CD4-positive, CD25-positive, alpha-beta regulatory T cell (primary cell): ENCODE results near the gene SLC38A11. TPM values are rescaled to one million over a fixed set of nuclear protein-coding genes. Genes with fewer than 3 reads are reported as not detected.

Experiments used
- ATAC-seq, 2 donors: fragments of 150-1000 bp; cut with Tn5 transposase; one replicate each; pipeline ENCODE4 v1.10.0; 2021; ENCODE audit warnings: low read depth in 2 of 2, moderate number of reproducible peaks in 2 of 2, moderate library complexity in 1 of 2
- DNase-seq, 3 donors: peaks; one replicate each; pipeline versions ENCODE4 v3.0.0 to v3.0.0-alpha.2; 2012 to 2022; ENCODE audit warnings: mixed read lengths in 1 of 3
- H3K27ac ChIP-seq: one replicate; pipeline ENCODE4 v1.7.0; 2013; ENCODE audit warnings: mild to moderate bottlenecking, low read length; ENCODE audit not compliant: insufficient read depth, poor library complexity, severe bottlenecking
- H3K27me3 ChIP-seq: one replicate; pipeline ENCODE4 v1.7.0; 2013; ENCODE audit warnings: low read length; ENCODE audit not compliant: control insufficient read depth, insufficient read depth
- H3K36me3 ChIP-seq: one replicate; pipeline ENCODE4 v1.7.0; 2013; ENCODE audit warnings: mild to moderate bottlenecking, low read length, moderate library complexity; ENCODE audit not compliant: control insufficient read depth, insufficient read depth
- H3K4me1 ChIP-seq: 2 replicates; pipeline ENCODE4 v1.7.0; 2013; ENCODE audit warnings: mild to moderate bottlenecking, low read length; ENCODE audit not compliant: insufficient read depth, control insufficient read depth, poor library complexity, severe bottlenecking
- H3K4me3 ChIP-seq: one replicate; pipeline ENCODE4 v1.7.0; 2013; ENCODE audit warnings: low read depth, mild to moderate bottlenecking, low read length, moderate library complexity
- H3K9me3 ChIP-seq, 2 experiments: 1 replicate in 1 of 2; 2 replicates in 1 of 2; pipeline ENCODE4 v1.7.0; 2013; ENCODE audit warnings: low read length in 2 of 2, mild to moderate bottlenecking in 1 of 2, moderate library complexity in 1 of 2; ENCODE audit not compliant: control insufficient read depth in 2 of 2
- H3K27ac Mint-ChIP-seq, 3 donors: one replicate each; pipeline ENCODE4 v1.8.0; 2020 to 2022; ENCODE audit warnings: mild to moderate bottlenecking in 3 of 3, mixed read lengths in 3 of 3, moderate library complexity in 2 of 3
- H3K27me3 Mint-ChIP-seq: one replicate; pipeline ENCODE4 v1.8.0; 2022; ENCODE audit warnings: mild to moderate bottlenecking, mixed read lengths
- H3K36me3 Mint-ChIP-seq: one replicate; pipeline ENCODE4 v1.8.0; 2020; ENCODE audit warnings: mixed read lengths
- H3K4me1 Mint-ChIP-seq, 4 donors: one replicate each; pipeline ENCODE4 v1.8.0; 2020 to 2022; ENCODE audit warnings: mixed read lengths in 4 of 4, mild to moderate bottlenecking in 1 of 4
- H3K4me3 Mint-ChIP-seq, 4 donors: one replicate each; pipeline ENCODE4 v1.8.0; 2020 to 2022; ENCODE audit warnings: mild to moderate bottlenecking in 4 of 4, mixed read lengths in 4 of 4, moderate library complexity in 3 of 4
- H3K9me3 Mint-ChIP-seq, 7 donors: one replicate each; pipeline ENCODE4 v1.8.0; 2020 to 2022; ENCODE audit warnings: mixed read lengths in 7 of 7, mild to moderate bottlenecking in 3 of 7, moderate library complexity in 2 of 7
- polyA plus RNA-seq, 4 donors: library from polyadenylated mRNA; unstranded; fragments of 300-500 nt; fragmentation: Illumina TruSeq; gene quantifications; one replicate each; pipeline ENCODE4 v1.2.3, GENCODE V29; 2021
- total RNA-seq: library from RNA; stranded (reverse); gene quantifications from one replicate; pipeline ENCODE4 v1.2.3, GENCODE V29; 2022

Gene SLC38A11
- total and polyA plus RNA-seq, 5 donors from 2014 or later: not detected

DNA sequence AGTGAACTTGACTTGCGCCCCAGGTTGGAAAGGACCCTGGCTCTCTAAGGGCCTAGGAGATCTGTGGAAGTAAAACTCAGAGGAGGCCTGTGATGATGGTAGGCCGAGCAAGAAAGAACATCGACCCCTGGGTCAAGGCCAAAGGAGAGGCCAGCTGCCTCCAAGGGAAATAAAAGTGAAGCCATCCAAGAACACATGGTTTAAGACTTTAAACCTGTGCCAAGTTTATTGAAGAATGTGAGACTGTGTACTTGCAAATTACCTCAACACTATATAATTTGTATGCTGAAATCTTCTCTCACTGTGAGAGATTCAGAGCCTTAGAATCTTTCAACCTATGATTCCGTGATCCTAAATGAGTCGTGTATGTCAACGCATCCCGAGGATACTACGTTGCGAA lies 73.0 kb downstream of the SLC38A11 start:
- no peak for ATAC-seq
- Mint-ChIP-seq H3K36me3 (no peaks in the 10 kb centered on the region), H3K4me1 (no peaks in the 10 kb centered on the region), H3K27ac (no peak overlapping the region), H3K27me3 (no peaks in the 10 kb centered on the region), H3K9me3 (peaks cover 0 to 2% (median 0%) of the 10 kb centered on the region in 7 donors), H3K4me3 (no peak overlapping the region)
- no peaks in the 10 kb centered on the region for H3K9me3 ChIP-seq
- H3K27ac ChIP-seq: no peak overlapping the region
- H3K4me1 ChIP-seq: no peaks in the 10 kb centered on the region
- DNase-seq: no peak
- H3K36me3 ChIP-seq: no peaks in the 10 kb centered on the region
- H3K27me3 ChIP-seq: peaks cover 2% of the 10 kb centered on the region
- H3K4me3 ChIP-seq: no peak overlapping the region

DNA sequence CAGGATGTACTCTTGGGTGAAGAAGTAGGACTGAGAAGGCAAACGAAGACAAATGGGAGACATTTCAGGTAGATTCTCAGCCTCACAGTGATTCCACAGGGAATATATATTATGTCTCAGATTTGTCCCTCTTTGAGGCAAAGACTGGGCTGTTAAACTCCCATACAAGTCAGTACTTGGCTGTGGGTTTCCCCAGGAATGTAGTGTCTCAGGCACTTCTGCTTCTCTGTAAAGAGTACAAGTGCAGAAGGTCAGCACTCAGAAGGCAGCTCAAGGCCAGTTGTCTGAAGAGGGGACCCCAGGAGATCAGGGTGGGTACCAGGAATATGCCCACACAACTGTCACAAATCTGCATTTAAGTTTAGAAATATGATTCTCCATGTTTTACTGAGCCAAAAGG lies 73.8 kb downstream of the SLC38A11 start:
- H3K4me1 ChIP-seq: no peaks in the 10 kb centered on the region
- Mint-ChIP-seq H3K4me3 (no peak overlapping the region), H3K9me3 (peaks cover 0 to 2% (median 0%) of the 10 kb centered on the region in 7 donors), H3K27me3 (no peaks in the 10 kb centered on the region), H3K4me1 (no peaks in the 10 kb centered on the region), H3K36me3 (no peaks in the 10 kb centered on the region), H3K27ac (no peak overlapping the region)
- H3K9me3 ChIP-seq: no peaks in the 10 kb centered on the region
- DNase-seq (no peak), ATAC-seq (no peak)
- H3K27ac ChIP-seq: no peak overlapping the region
- H3K36me3 ChIP-seq: no peaks in the 10 kb centered on the region
- peaks cover 2% of the 10 kb centered on the region for H3K27me3 ChIP-seq
- no peak overlapping the region for H3K4me3 ChIP-seq

DNA sequence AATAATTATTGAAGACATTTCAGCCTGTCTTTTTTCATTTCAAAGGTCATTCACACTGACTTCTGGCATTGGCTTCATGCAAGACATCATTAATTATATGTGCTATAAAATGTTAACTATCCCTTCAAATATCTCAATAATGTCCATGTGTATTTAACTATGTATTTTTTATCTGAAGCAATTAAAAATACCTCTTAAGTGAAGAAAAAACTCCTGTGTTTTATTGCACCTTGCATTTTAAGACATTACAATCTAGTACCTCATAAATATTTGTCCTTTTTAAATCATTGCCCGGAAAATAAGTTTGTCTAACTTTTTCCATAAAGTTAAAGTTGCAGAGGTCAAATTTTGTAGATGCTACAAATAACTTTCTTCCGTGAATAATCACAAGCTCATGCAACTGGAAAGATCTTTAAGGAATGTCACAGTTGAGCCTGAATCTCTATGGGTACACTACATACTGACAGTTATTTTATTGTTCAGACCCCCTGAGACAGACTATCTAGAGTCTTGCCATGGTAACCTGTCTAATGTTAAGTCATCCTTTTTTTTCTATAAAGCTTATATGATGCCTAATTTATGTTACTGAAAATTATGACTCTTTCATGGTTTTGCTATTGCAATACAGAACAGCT lies 75.3 kb downstream of the SLC38A11 start:
- Histone ChIP-seq H3K9me3 (no peaks in the 10 kb centered on the region), H3K27me3 (no peaks in the 10 kb centered on the region), H3K4me3 (no peak overlapping the region), H3K4me1 (no peaks in the 10 kb centered on the region), H3K27ac (no peak overlapping the region), H3K36me3 (no peaks in the 10 kb centered on the region)
- Mint-ChIP-seq H3K36me3 (no peaks in the 10 kb centered on the region), H3K4me3 (no peak overlapping the region), H3K27me3 (no peaks in the 10 kb centered on the region), H3K27ac (no peak overlapping the region), H3K9me3 (peaks cover 0 to 3% (median 0%) of the 10 kb centered on the region in 7 donors), H3K4me1 (no peaks in the 10 kb centered on the region)
- ATAC-seq: no peak
- DNase-seq: no peak

DNA sequence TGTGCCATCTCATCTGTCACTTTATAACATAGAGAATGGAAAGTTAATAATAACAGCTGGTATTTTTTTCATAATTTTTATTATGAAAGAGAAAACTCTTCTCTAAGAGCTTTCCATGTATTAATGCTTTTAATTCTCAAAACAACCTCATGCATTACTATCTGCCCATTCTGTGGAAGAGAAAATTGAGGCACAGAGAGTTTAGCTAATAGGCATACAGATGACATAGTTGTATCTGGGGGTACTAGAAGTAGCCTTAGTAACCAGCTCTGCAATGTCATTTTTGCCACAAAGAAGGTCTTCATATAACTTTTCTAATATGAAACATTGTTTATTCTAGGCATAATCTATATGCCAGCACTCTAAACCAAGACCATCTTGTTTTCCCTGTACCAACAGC lies 77.4 kb downstream of the SLC38A11 start:
- Mint-ChIP-seq H3K4me1 (no peaks in the 10 kb centered on the region), H3K27ac (no peak overlapping the region), H3K4me3 (no peak overlapping the region), H3K36me3 (no peaks in the 10 kb centered on the region), H3K9me3 (peaks cover 0 to 6% (median 0%) of the 10 kb centered on the region in 7 donors), H3K27me3 (no peaks in the 10 kb centered on the region)
- DNase-seq (no peak), ATAC-seq (no peak)
- H3K4me1 ChIP-seq: no peaks in the 10 kb centered on the region
- H3K4me3 ChIP-seq: no peak overlapping the region
- H3K27ac ChIP-seq: no peak overlapping the region
- H3K27me3 ChIP-seq: no peaks in the 10 kb centered on the region
- H3K9me3 ChIP-seq: no peaks in the 10 kb centered on the region
- no peaks in the 10 kb centered on the region for H3K36me3 ChIP-seq

DNA sequence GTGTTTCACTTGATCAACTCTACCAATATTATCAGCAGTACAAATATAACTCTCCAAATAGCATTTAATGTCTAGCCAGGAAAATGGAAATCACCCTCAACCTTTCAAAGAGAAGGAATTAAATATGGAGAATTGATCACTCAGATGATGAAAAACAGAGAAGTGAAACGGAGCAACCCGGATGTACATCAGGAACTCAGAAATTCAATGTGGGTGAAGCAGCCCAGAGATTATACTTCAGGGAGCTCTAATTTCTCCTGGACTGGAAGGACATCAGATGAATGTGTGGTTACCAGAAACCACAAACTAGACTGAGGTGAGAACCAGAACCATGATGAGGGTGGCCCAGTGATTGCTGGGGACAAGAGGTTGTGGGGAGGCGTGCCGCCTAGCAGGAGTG lies 78.2 kb downstream of the SLC38A11 start:
- Histone ChIP-seq H3K4me3 (no peak overlapping the region), H3K4me1 (no peaks in the 10 kb centered on the region), H3K36me3 (no peaks in the 10 kb centered on the region), H3K27ac (no peak overlapping the region), H3K27me3 (no peaks in the 10 kb centered on the region), H3K9me3 (no peaks in the 10 kb centered on the region)
- no peaks in the 10 kb centered on the region for H3K36me3 Mint-ChIP-seq
- H3K27me3 Mint-ChIP-seq: no peaks in the 10 kb centered on the region
- no peaks in the 10 kb centered on the region for H3K4me1 Mint-ChIP-seq
- H3K4me3 Mint-ChIP-seq: no peak overlapping the region
- H3K27ac Mint-ChIP-seq: no peak overlapping the region
- ATAC-seq (no peak), DNase-seq (no peak)
- peaks cover 0 to 6% (median 0%) of the 10 kb centered on the region in 7 donors for H3K9me3 Mint-ChIP-seq

DNA sequence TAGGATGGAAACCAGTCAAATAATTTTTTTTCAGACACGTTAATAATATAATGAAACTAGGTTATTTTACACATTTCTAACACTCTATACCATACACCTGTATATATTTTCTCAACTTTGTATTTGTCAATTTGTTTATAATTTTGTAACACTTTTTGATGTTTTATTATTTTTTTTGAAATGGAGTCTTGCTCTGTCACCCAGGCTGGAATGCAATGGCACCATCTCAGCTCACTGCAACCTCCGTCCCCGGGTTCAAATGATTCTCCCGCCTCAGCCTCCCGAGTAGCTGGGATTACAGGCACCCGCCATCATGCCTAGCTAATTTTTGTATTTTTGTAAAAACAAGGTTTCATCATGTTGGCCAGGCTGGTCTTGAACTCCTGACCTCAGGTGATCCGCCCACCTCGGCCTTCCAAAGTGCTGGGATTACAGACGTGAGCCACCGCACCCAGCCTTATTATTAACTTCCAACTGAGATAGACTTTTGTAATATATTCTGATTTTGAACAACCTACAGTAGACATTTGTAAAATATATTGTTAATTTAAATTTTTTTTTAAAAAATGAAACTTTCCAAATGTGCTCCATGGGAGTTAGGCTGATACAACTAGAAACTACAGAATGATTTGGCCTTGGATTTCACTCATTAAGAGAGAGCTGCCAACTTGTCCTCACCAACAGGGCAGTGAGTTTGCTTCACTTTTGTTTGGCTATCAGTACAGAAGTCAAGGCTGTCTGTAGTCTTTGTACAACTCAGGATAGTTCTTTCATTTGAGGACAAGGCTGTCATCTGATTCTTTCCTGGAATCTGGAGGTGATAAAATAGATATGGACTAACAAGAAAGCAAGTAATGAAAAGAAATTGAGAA lies 79.8 kb downstream of the SLC38A11 start:
- Mint-ChIP-seq H3K27me3 (no peaks in the 10 kb centered on the region), H3K36me3 (no peaks in the 10 kb centered on the region), H3K9me3 (peaks cover 0 to 6% (median 0%) of the 10 kb centered on the region in 7 donors), H3K4me1 (no peaks in the 10 kb centered on the region), H3K4me3 (no peak overlapping the region), H3K27ac (no peak overlapping the region)
- no peak overlapping the region for H3K4me3 ChIP-seq
- H3K36me3 ChIP-seq: no peaks in the 10 kb centered on the region
- no peak for ATAC-seq
- H3K27me3 ChIP-seq: no peaks in the 10 kb centered on the region
- no peak for DNase-seq
- no peak overlapping the region for H3K27ac ChIP-seq
- no peaks in the 10 kb centered on the region for H3K4me1 ChIP-seq
- no peaks in the 10 kb centered on the region for H3K9me3 ChIP-seq

DNA sequence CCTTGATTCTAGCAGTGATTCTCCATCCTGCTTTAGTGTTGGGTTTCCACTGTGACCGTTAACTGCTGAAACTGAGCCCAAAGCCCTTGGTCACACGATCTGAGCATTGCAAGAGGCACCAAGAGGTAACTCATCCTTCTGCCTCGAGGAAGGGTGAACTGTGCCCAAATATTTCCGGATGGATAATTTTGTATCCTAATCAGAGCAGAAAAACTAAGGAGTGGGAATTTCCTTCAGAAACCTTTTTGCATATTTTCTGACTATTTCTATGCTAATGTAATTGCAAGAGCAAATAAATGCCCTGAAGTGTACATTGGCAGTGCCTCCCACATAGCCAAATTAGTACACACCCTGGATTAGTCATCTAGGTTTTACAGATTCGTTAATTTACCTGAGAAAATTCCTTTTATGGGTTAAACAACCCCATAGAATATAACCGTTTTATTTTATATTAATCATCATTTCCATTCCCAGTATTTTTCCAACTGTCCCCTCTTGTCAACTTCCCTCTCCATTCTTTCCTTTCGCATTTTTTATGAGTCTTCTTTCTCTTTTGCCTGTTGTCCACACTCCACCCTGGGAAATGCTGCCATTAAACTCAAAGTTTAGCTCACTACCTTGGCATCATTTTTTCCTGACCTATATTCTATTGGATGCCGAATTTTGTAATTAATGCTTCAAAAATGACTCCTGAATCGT lies 82.0 kb downstream of the SLC38A11 start:
- H3K9me3 Mint-ChIP-seq: peaks cover 0 to 9% (median 0%) of the 10 kb centered on the region in 7 donors
- H3K4me3 Mint-ChIP-seq: no peak overlapping the region
- no peaks in the 10 kb centered on the region for H3K9me3 ChIP-seq
- H3K4me1 ChIP-seq: no peaks in the 10 kb centered on the region
- no peak overlapping the region for H3K27ac Mint-ChIP-seq
- H3K4me1 Mint-ChIP-seq: no peaks in the 10 kb centered on the region
- no peak overlapping the region for H3K27ac ChIP-seq
- no peaks in the 10 kb centered on the region for H3K27me3 Mint-ChIP-seq
- H3K36me3 ChIP-seq: no peaks in the 10 kb centered on the region
- no peaks in the 10 kb centered on the region for H3K36me3 Mint-ChIP-seq
- DNase-seq (no peak), ATAC-seq (no peak)
- H3K4me3 ChIP-seq: no peak overlapping the region
- no peaks in the 10 kb centered on the region for H3K27me3 ChIP-seq
